HTR-8/SVneo (cell line): ENCODE data around the gene EFCAB3.
A peak's percentile ranks its signal among the peaks of the same experiment; 100 is the strongest.
"Not testable (repeated sequence)": the region's sequence is repeated elsewhere in the genome, so short reads cannot be mapped to it uniquely, and the experiment has no call there.

Experiments used
- DNase-seq: peaks from one replicate; pipeline ENCODE4 v3.0.0; 2011; ENCODE audit warnings: low spot score, mixed read lengths; ENCODE audit not compliant: insufficient read length
- FAIRE-seq: peaks from 2 replicates; lab custom pipeline; 2011; peaks lifted over from hg19 to GRCh38; lab: Jason Lieb, UNC

The EFCAB3 gene

DNA sequence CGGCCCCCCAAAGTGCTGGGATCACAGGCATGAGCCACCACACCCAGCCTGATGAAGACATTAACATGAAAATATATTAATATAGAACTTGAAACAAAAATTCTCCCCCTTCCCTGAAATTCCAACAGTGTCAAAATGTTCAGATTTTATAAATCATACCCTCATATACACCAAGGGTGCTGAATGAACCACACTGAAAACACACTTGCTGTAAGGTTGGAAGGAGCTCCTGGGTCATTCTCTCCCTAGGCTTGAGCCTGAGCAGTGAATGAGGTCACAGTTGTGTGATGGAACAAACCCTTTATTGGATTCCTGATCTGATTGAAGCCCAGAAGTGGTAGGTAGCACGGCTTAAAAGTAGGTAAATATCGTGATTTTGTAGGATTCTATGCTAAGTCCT is at the start of gene EFCAB3:
Gene EFCAB3 (plus strand): TSS at position 301 of the 400 bp plus-strand sequence. CDS start 2,427 bp downstream, outside the sequence.
- DNase-seq (no peak), FAIRE-seq (no peak)

DNA sequence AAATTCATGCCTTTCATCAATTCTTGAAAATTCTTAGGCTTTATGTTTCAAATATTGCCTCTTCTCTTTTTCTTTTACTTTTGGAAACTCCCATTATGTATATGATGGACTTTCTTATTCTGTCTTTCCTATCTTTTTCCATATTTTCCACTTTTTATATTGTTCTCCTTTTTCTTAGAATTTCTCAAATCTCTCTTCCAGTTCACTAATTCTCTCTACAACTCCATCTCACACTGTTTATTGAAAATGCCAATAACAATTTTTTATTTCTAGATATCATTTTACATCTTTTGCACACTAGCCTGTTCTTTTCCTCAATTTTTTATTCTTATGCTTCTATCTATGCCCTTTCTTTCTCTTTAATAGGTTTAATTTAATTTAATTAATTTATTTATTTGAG is 43.8 kb upstream of the EFCAB3 start:
- no peak for DNase-seq
- no peak for FAIRE-seq

- no peak for DNase-seq
- FAIRE-seq, result no peak
Observed at GRCh38 chr17:62343764-62344270, 36.5 kb upstream of the EFCAB3 start.

- FAIRE-seq (no peak), DNase-seq (no peak)
Observed at GRCh38 chr17:62351176-62351575, 29.2 kb upstream of the EFCAB3 start.

GRCh38 chr17:62366191-62366590 is 14.2 kb upstream of the EFCAB3 start:
- no peak for FAIRE-seq
- DNase-seq, result no peak

DNA sequence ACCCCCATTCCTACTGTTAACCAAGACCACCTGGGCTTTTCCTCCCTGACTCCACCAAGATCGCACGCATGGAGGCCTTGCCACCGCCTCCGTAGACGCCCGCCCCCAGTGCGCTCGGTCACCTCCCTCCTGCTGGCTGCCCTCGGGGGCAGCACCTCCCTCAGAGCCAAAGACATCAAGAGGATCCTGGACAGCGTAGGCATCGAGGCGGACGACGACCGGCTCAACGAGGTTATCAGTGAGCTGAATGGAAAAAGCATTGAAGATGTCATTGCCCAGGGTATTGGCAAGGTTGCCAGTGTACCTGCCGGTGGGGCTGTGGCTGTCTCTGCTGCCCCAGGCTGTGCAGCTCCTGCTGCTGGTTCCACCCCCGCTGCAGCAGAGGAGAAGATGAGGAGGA is 1.2 kb downstream of the EFCAB3 start:
- FAIRE-seq, result peak; percentile 59
- no peak for DNase-seq

DNA sequence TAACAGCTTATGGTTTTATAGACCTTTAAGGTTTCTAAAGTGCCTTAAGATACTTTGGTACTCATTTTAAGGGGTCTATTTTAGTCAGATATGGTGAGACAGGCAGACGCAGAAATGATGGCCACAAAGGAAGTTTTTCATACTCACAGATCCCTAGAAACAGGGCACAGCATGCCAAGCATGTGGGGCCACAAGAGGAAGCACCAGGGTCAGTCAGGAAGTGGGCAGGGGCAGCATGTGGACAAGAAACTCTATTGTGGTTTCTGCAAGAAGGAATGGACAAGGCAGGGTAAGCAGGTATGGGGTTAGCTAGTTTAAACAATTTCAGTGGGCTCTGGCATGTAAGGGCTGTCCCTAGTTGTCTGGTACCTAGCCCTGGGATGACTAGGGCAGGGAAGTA is 8.5 kb downstream of the EFCAB3 start:
- DNase-seq (no peak), FAIRE-seq (no peak)

DNA sequence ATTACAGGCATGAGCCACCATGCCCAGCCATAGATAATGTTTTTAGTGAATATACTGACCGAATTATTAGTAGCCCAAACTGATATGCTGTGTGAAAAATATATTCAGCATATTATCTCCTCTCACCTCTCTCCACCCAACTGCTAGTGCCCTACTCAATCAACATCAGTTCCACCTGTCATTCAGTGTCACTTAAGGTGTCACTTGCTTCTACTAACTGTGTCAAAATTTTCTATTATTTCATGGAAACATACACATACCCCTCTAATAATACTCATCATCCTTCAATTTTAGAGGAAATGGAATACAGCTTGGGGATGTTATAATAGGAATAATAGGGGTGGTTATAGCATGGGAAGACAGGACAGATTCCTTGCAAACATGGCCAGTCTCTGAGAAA is 12.6 kb downstream of the EFCAB3 start:
- DNase-seq (no peak), FAIRE-seq (no peak)

DNA sequence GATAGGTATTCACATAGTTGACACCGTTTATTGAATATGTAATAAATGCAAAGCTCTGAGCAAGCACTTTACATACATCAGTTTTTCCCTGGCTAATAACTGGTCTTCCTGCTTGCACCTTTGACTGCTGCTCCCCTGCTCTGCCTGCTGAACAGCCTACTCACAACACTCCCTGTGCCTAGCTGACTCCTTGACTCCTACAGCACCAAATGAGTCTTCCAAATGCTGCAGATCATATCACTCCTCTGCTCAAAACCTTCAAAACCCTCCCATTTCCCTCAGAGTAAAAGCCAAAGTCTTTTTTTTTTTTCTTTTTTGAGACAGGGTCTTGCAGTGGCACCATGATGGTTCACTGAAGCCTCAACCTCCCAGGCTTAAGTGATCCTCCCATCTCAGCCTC is 18.5 kb downstream of the EFCAB3 start:
- peak; percentile 57 for FAIRE-seq
- DNase-seq, result no peak

- DNase-seq (no peak), FAIRE-seq (peak; percentile 75)
Observed at GRCh38 chr17:62405451-62405850, 25.1 kb downstream of the EFCAB3 start.

- not testable (repeated sequence) for FAIRE-seq
Observed at GRCh38 chr17:62413090-62413489, 32.7 kb downstream of the EFCAB3 start.

GRCh38 chr17:62423647-62424461 is 43.5 kb downstream of the EFCAB3 start, which contains the start of gene METTL2A:
Gene METTL2A, plus strand, starts transcription at chr17:62423897. Its CDS starts 6 bp downstream, at chr17:62423903.
- DNase-seq, result peak; percentile 85
- FAIRE-seq, result peak; percentile 83

More at GRCh38 chr17:62413090-62413489, 32.7 kb downstream of the EFCAB3 start:
- not testable (repeated sequence) for DNase-seq

- not testable (repeated sequence) for DNase-seq, FAIRE-seq
Observed at GRCh38 chr17:62426214-62426613, 45.9 kb downstream of the EFCAB3 start.

DNA sequence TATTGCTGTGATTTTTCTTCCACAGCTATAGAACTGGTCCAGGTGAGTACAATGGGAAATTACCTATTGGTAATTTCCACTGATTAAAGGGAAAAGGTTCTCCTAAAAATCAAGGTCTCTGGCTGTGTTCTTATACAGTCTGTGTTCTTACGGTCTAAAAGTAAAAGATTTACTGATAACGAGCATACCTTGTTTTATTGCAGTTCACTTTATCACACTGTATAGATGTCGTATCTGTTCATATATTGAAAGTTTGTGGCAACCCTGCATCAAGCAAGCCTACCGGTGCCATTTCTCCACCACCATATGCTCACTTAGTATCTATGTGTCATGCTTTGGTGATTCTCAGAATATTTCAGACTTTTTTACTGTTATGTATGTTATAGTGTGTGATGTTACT is 54.9 kb downstream of the EFCAB3 start:
- FAIRE-seq, DNase-seq: not testable (repeated sequence)

DNA sequence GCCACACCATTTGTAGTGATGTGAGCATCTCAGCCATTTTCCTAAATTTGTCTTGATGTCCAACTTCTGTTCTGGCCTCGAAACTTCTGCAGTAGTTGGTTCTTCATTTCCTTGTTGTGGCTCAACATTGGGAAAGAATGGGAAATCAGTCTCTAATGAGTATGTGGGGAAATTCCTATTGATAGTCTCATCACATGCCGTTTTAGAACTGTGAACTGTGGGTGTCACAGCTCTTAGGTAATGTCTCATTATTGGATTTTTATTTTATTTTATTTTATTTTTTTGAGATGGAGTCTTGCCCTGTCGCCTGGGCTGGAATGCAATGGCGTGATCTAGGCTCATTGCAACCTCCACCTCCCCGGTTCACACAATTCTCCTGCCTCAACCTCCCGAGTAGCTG is 60.8 kb downstream of the EFCAB3 start:
- FAIRE-seq, result not testable (repeated sequence)

DNA sequence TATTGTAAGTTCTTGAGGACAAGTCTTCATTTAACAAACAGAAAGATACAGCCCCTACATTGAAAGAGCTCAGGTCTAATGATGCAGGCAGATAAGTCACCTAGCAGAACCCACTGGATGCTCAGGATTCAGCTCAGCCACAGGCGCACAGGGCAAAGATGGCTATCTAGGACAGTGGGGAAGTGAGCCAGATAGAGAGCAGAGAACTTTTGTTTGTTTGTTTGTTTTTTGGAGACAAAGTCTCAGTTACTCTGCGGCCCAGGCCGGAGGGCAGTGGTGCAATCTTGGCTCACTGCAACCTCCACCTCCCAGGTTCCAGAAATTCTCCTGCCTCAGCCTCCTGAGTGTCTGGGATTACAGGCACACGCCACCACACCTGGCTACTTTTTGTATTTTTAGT is 63.7 kb downstream of the EFCAB3 start:
- no peak for FAIRE-seq
- no peak for DNase-seq

More for the DNA sequence above, 60.8 kb downstream of the EFCAB3 start:
- not testable (repeated sequence) for DNase-seq

DNA sequence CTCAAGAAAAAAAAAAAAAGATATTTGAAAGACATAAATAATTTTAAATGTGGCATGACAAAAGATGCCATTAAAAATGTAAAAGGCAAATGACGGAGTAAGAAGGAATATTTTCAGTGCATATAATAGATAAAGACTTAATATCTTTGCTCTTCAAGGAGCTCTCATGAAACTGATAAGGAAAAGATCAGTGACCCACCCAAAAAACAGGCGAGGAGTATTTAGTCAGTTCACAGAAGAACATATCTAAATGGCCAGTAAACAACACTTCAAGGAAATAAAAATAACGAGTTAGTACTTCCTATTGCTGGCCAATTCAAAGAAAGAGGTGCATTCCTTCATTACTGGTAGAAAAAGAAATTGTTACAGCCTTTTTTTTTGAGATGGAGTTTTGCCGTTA is 65.4 kb downstream of the EFCAB3 start:
- FAIRE-seq, result not testable (repeated sequence)

GRCh38 chr17:62452195-62452594 is 71.8 kb downstream of the EFCAB3 start:
- DNase-seq, result not testable (repeated sequence)
- peak; percentile 13 for FAIRE-seq

More for the DNA sequence above, 65.4 kb downstream of the EFCAB3 start:
- DNase-seq, result not testable (repeated sequence)

- not testable (repeated sequence) for DNase-seq, FAIRE-seq
Observed at GRCh38 chr17:62453041-62453440, 72.7 kb downstream of the EFCAB3 start.

GRCh38 chr17:62453656-62454055 is 73.3 kb downstream of the EFCAB3 start:
- not testable (repeated sequence) for DNase-seq, FAIRE-seq

DNA sequence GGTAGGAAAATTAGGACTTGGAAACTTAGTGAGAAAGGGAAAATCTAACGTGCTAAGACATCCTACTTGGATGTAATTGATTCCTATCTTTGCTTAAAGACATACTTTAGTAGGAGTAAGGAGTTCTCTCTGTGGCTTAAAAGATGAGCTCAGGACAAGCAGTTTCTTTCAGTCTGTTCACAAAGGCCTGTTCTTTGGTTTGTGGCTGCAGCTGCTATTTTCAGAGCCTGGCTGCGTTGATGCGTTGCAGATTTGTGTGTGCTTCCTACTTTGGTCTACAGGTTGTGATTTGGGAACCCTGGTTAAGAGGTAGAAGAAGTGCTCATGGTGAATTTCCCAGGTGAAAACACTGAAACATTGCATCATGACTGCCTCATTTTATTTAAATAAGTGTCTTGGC is 73.8 kb downstream of the EFCAB3 start:
- not testable (repeated sequence) for DNase-seq, FAIRE-seq
